ENCODE measurements around the gene FREM1. TPM values are rescaled to one million over a fixed set of nuclear protein-coding genes. Genes with fewer than 3 reads are reported as not detected.

Gene FREM1
- total RNA-seq (1 to 10 TPM in 3 of 7 donors, under 1 TPM in 3, not detected in 1; 0.49 to 4.3 (median 0.93) TPM), polyA plus RNA-seq (under 1 TPM; 0.07 to 0.26 (median 0.22) TPM)
- long read RNA-seq, donor 1: 0 reads
- long read RNA-seq, donor 2: 0 reads

DNA sequence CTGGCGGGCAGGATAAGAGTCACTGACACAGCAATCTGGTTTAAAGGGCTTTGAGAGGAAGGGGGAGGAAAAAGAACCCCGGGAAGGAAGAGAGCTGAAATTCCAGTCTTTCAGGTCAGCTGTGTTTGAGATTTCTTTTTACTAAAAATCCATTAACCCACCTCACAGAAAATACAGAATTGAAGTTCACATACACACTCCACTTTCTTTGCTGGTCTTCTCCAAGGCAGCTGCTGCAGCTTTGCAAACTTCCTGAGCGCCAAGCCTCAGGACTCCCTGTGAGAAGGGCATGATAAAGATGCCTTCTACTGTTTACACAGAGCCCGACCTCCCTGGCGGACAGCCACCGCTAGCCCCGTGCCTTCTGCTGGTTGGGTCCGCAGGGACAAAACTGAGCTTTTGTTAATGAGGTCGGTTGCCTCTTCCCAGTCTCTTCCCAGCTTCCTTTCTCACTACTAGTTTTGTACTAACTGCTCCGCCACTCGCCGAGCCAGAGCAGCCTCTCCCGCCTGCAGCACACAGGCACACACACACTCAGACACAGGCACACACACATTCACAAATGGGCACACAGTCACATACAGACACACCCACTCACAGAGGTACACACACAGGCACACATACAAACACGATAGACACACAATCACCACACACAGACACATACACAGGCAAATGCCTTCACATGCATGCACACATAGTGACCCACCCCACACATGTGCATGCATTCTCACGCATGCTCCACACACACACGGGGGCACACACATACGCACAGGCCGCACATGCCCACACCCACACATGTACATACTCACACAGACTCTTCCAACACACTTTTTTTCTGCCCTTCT, at the start of gene FREM1:
Gene FREM1, minus strand, starts transcription at position 468 of the 845 bp plus-strand sequence. CDS start 41,451 bp downstream, outside the sequence.
- WGBS, 5 donors: 31 to 55% (median 47%) methylated on average over 18 of the region's 18 CpGs
- H3K4me3 ChIP-seq: peak within 1 kb of the TSS in 3 of 8 donors; percentile 2 to 48 (median 8)
- H3K27me3 ChIP-seq (replicated peaks in 1 of 7): peaks cover 0 to 8% (median 0%) of the 10 kb centered on the region in 7 donors
- H3K4me1 ChIP-seq: peaks cover 0 to 6% (median 0%) of the 10 kb centered on the region in 6 donors
- TF ChIP-seq POLR2A (IDR thresholded peaks at IDR 0.05) (no peak), POLR2AphosphoS5 (IDR thresholded peaks at IDR 0.05) (no peak)
- H3K9me3 ChIP-seq: no peaks in the 10 kb centered on the region
- no peaks in the 10 kb centered on the region for H3K36me3 ChIP-seq
- intact Hi-C loops (cut with DNase I; ENCODE audit: low total_unique reads): no loop called here
- no peak for DNase-seq
- no peak within 1 kb of the TSS for H3K27ac ChIP-seq

DNA sequence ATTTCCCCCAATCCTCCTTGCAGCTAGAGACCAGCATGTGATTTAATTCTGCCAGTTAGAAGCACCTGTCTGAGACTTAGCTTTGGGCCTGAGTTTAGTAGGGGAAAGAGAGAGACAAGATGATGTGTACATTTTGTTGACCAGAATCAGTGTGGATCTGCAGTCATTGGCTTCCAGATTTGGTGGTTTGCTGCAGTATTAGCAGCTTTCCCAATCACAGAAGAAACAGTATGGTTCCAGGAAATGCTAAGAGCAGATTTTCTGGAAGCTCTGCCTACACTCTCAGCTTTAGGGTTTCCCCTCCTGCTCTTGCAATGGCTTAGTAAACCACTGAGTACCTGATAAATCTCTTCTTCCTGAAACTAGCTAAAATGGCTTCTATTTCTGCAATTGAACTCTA, 48.8 kb upstream of the FREM1 start:
- no peaks in the 10 kb centered on the region for H3K36me3 ChIP-seq
- H3K4me3 ChIP-seq: no peak overlapping the region
- H3K27me3 ChIP-seq (replicated peaks in 1 of 7): peaks cover 0 to 2% (median 0%) of the 10 kb centered on the region in 7 donors
- DNase-seq: no peak
- H3K9me3 ChIP-seq: peaks cover 0 to 5% (median 0%) of the 10 kb centered on the region in 8 donors
- H3K4me1 ChIP-seq: no peaks in the 10 kb centered on the region
- H3K27ac ChIP-seq: no peak overlapping the region
- intact Hi-C loops (cut with DNase I; ENCODE audit: low total_unique reads): no loop called here
- TF ChIP-seq POLR2A (IDR thresholded peaks at IDR 0.05) (no peak), CTCF (IDR thresholded peaks at IDR 0.05 in 8 of 11, conservative IDR thresholded peaks at IDR 0.05 in 3 of 11) (no peak), POLR2AphosphoS5 (IDR thresholded peaks at IDR 0.05) (no peak)

DNA sequence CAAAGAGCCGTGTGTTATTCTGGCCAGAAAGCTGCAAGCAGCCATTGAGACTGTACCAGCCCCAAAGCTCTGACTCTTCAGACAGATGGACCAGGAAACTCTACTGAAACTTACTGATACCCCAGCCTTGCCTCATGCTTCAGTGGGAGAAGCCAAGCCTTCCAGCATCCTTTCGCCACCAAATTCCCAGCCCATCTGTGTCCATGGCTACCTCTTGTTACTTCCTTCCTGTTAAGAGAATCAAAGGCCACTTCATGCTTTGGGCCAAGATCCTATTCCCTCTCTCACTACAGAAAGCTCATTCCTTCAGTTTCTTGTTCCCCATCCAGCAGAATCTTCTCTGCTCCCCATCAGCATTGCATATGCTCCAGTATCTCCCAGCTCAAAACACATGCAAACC, 46.9 kb upstream of the FREM1 start:
- H3K27me3 ChIP-seq (replicated peaks in 1 of 7): no peaks in the 10 kb centered on the region
- H3K4me3 ChIP-seq: no peak overlapping the region
- TF ChIP-seq CTCF (IDR thresholded peaks at IDR 0.05 in 8 of 11, conservative IDR thresholded peaks at IDR 0.05 in 3 of 11): no peak
- TF ChIP-seq POLR2AphosphoS5 (IDR thresholded peaks at IDR 0.05): no peak
- no peak for TF ChIP-seq POLR2A (IDR thresholded peaks at IDR 0.05)
- no peak for DNase-seq
- H3K27ac ChIP-seq: no peak overlapping the region
- H3K9me3 ChIP-seq: peaks cover 0 to 5% (median 0%) of the 10 kb centered on the region in 8 donors
- intact Hi-C loops (cut with DNase I; ENCODE audit: low total_unique reads): no loop called here
- no peaks in the 10 kb centered on the region for H3K36me3 ChIP-seq
- H3K4me1 ChIP-seq: no peaks in the 10 kb centered on the region
- 46 to 89% (median 59%) methylated on average over 2 of the region's 2 CpGs for WGBS, 5 donors

- Histone ChIP-seq H3K27me3 (replicated peaks in 1 of 7) (no peaks in the 10 kb centered on the region), H3K9me3 (peaks cover 0 to 5% (median 0%) of the 10 kb centered on the region in 8 donors), H3K36me3 (no peaks in the 10 kb centered on the region), H3K4me3 (peak overlapping the region in 1 of 8 donors; percentile 1), H3K27ac (no peak overlapping the region), H3K4me1 (no peaks in the 10 kb centered on the region)
- intact Hi-C loops (cut with DNase I; ENCODE audit: low total_unique reads): no loop called here
- no peak for DNase-seq
- 79 to 91% (median 85%) methylated on average over 2 of the region's 2 CpGs for WGBS, 5 donors
- TF ChIP-seq POLR2A (IDR thresholded peaks at IDR 0.05): no peak
- no peak for TF ChIP-seq POLR2AphosphoS5 (IDR thresholded peaks at IDR 0.05)
Measured at GRCh38 chr9:14956208-14956607, 46.0 kb upstream of the FREM1 start.

- WGBS, 5 donors: 82 to 99% (median 84%) methylated on average over 4 of the region's 4 CpGs
- TF ChIP-seq POLR2AphosphoS5 (IDR thresholded peaks at IDR 0.05) (no peak), POLR2A (IDR thresholded peaks at IDR 0.05) (no peak), CTCF (IDR thresholded peaks at IDR 0.05 in 8 of 11, conservative IDR thresholded peaks at IDR 0.05 in 3 of 11) (no peak)
Measured at GRCh38 chr9:14945351-14945750, 35.1 kb upstream of the FREM1 start.

More at GRCh38 chr9:14945351-14945750, 35.1 kb upstream of the FREM1 start:
- Histone ChIP-seq H3K4me1 (no peaks in the 10 kb centered on the region), H3K27ac (no peak overlapping the region), H3K9me3 (no peaks in the 10 kb centered on the region), H3K4me3 (no peak overlapping the region), H3K36me3 (no peaks in the 10 kb centered on the region), H3K27me3 (replicated peaks in 1 of 7) (no peaks in the 10 kb centered on the region)
- DNase-seq: no peak
- intact Hi-C loops (cut with DNase I; ENCODE audit: low total_unique reads): no loop called here

Measured in spleen (tissue), 13 donors.